SK-N-SH (cell line): Measurements from ENCODE around the gene SFPQ. TPM values are rescaled to one million over a fixed set of nuclear protein-coding genes. Genes with fewer than 3 reads are reported as not detected.
A peak's percentile ranks its signal among the peaks of the same experiment; 100 is the strongest.

Source experiments
- CTCF ChIA-PET: fragments of 300-600, 350-600 bp; formaldehyde crosslinking; extraction: SDS; loops from one replicate; lab custom pipeline; 2021; lab: Yijun Ruan, JAX
- POLR2A ChIA-PET: fragments of 350-600 bp; sonication (Branson Sonifier 250); formaldehyde crosslinking; extraction: SDS; loops from one replicate; lab custom pipeline; 2020; ENCODE audit warnings: antibody characterized with exemption, inconsistent platforms; lab: Yijun Ruan, JAX
- DNase-seq: peaks from one replicate; pipeline ENCODE4 v3.0.0; 2012
- H2AFZ ChIP-seq: fragments of 200-600 bp; sonication (generic); 2 replicates; pipeline ENCODE4 v1.8.1; 2016; ENCODE audit warnings: antibody characterized with exemption, mild to moderate bottlenecking, low read depth
- H3F3A ChIP-seq: fragments of 200-600 bp; sonication (generic); replicated peaks from 2 replicates; pipeline ENCODE3; 2016; ENCODE audit warnings: antibody characterized with exemption, mild to moderate bottlenecking; ENCODE audit not compliant: insufficient read depth
- H3K27ac ChIP-seq, 2 experiments: fragments of 200-500 bp in 1 of 2; fragments of 200-600 bp in 1 of 2; sonication (Bioruptor generic) in 1 of 2; sonication (generic), shearing (Covaris generic) in 1 of 2; 2 replicates each; pipeline versions ENCODE4 v1.5.1 to v1.6.1; 2014 to 2016; ENCODE audit warnings: low read depth in 2 of 2, inconsistent platforms in 1 of 2, low read length in 1 of 2, mild to moderate bottlenecking in 1 of 2, mixed read lengths in 1 of 2
- H3K27me3 ChIP-seq: fragments of 200-600 bp; sonication (generic), shearing (Covaris generic); 2 replicates; pipeline ENCODE4 v1.6.1; 2016; ENCODE audit warnings: mixed run types; ENCODE audit not compliant: insufficient read depth
- H3K36me3 ChIP-seq, 2 experiments: fragments of 200-500 bp in 1 of 2; fragments of 200-600 bp in 1 of 2; sonication (Bioruptor generic) in 1 of 2; sonication (generic) in 1 of 2; replicated peaks in 1 of 2; 2 replicates each; pipeline versions ENCODE3 to v1.5.1; 2014 to 2016; ENCODE audit warnings: low read length in 1 of 2, mild to moderate bottlenecking in 1 of 2; ENCODE audit not compliant: insufficient read depth in 2 of 2, control insufficient read depth in 1 of 2
- H3K4me1 ChIP-seq, 2 experiments: fragments of 200-500 bp in 1 of 2; fragments of 200-600 bp in 1 of 2; sonication (Bioruptor generic) in 1 of 2; sonication (generic), shearing (Covaris generic) in 1 of 2; 2 replicates each; pipeline versions ENCODE4 v1.5.1 to v1.6.1; 2014 to 2016; ENCODE audit warnings: low read depth in 1 of 2, low read length in 1 of 2, mixed run types in 1 of 2; ENCODE audit not compliant: insufficient read depth in 2 of 2, control insufficient read depth in 1 of 2
- H3K4me2 ChIP-seq: fragments of 200-600 bp; sonication (generic), shearing (Covaris generic); 2 replicates; pipeline ENCODE4 v1.6.1; 2017; ENCODE audit warnings: mixed run types
- H3K4me3 ChIP-seq, 2 experiments: fragments of 200-500 bp in 1 of 2; fragments of 200-600 bp in 1 of 2; sonication (Bioruptor generic) in 1 of 2; sonication (generic), shearing (Covaris generic) in 1 of 2; 2 replicates each; pipeline versions ENCODE4 v1.5.1 to v1.8.1; 2014 to 2016; ENCODE audit warnings: low read depth in 2 of 2, inconsistent platforms in 1 of 2, low read length in 1 of 2, mild to moderate bottlenecking in 1 of 2, mixed read lengths in 1 of 2, moderate library complexity in 1 of 2
- H3K79me2 ChIP-seq: fragments of 200-600 bp; sonication (generic); 2 replicates; pipeline ENCODE4 v1.8.1; 2017; ENCODE audit warnings: mild to moderate bottlenecking; ENCODE audit not compliant: insufficient read depth
- H3K9ac ChIP-seq: fragments of 200-600 bp; sonication (generic); 2 replicates; pipeline ENCODE4 v1.6.1; 2017; ENCODE audit warnings: mixed run types
- H3K9me2 ChIP-seq: fragments of 200-600 bp; sonication (generic); 2 replicates; pipeline ENCODE4 v1.6.1; 2017; ENCODE audit warnings: mixed run types
- H3K9me3 ChIP-seq: fragments of 200-600 bp; sonication (generic); 2 replicates; pipeline ENCODE4 v1.6.1; 2017; ENCODE audit warnings: mixed run types, mild to moderate bottlenecking, moderate library complexity
- H4K20me1 ChIP-seq: fragments of 200-600 bp; sonication (generic); 2 replicates; pipeline ENCODE4 v1.6.1; 2017; ENCODE audit warnings: mild to moderate bottlenecking, mixed run types; ENCODE audit not compliant: insufficient read depth
- GATA2 ChIP-seq: sonication (generic); formaldehyde crosslinking; IDR thresholded peaks from 2 replicates; pipeline ENCODE4 v1.5.0; 2020; ENCODE audit warnings: mild to moderate bottlenecking, missing genetic modification reagents
- JUND ChIP-seq: IDR thresholded peaks from 2 replicates; pipeline ENCODE4 v1.4.0; 2012
- POLR2AphosphoS5 ChIP-seq: IDR thresholded peaks from 2 replicates; pipeline ENCODE4 v1.6.1; 2012; ENCODE audit warnings: low read depth, low read length
- TEAD4 ChIP-seq: IDR thresholded peaks from 2 replicates; pipeline ENCODE4 v1.4.0; 2012; ENCODE audit warnings: mild to moderate bottlenecking, borderline replicate concordance; ENCODE audit not compliant: insufficient read depth
- WGBS: methylation state at CpG from one replicate; pipeline ENCODE4 v1.1.6; 2017; ENCODE audit warnings: low lambda C conversion rate; 5-methylcytosine and 5-hydroxymethylcytosine counted together
- polyA plus RNA-seq, 3 experiments: library from polyadenylated mRNA; depleted of rRNA; stranded (reverse); fragments of >200 nt; gene quantifications; 2 replicates each; pipeline ENCODE4 v1.2.3, GENCODE V29; 2012
- TF ChIP-seq, protein P1 (sequence below): IDR thresholded peaks from 2 replicates; pipeline ENCODE4 v1.6.1; 2012; ENCODE audit warnings: mild to moderate bottlenecking, low read depth, low read length, moderate library complexity

The SFPQ gene
- polyA plus RNA-seq, 1 of the 3 experiments (the other 2 are of a cell fraction), result 85.6 TPM

DNA sequence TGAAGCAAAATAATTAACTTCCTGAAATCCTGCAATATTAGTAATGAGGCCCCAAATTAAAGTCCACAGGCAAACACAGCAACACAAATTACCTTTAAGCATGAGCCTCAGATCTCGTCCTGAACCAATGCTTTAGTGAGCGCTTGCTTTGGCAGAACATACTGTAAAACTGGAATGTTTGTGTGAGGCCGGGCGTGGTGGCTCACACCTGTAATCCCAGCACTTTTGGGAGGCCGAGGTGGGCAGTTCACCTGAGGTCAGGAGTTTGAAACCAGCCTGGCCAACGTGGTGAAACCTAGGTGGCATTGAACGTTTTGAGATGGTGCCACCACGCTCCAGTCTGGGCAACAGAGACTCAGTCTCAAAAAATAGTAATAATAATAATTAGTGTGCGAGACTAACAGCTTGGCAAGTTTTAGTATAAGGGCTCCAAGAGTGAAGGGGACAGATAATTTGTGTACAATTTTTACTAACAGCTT lies 17.8 kb downstream of the SFPQ start:
- TF ChIP-seq, protein P1, sequence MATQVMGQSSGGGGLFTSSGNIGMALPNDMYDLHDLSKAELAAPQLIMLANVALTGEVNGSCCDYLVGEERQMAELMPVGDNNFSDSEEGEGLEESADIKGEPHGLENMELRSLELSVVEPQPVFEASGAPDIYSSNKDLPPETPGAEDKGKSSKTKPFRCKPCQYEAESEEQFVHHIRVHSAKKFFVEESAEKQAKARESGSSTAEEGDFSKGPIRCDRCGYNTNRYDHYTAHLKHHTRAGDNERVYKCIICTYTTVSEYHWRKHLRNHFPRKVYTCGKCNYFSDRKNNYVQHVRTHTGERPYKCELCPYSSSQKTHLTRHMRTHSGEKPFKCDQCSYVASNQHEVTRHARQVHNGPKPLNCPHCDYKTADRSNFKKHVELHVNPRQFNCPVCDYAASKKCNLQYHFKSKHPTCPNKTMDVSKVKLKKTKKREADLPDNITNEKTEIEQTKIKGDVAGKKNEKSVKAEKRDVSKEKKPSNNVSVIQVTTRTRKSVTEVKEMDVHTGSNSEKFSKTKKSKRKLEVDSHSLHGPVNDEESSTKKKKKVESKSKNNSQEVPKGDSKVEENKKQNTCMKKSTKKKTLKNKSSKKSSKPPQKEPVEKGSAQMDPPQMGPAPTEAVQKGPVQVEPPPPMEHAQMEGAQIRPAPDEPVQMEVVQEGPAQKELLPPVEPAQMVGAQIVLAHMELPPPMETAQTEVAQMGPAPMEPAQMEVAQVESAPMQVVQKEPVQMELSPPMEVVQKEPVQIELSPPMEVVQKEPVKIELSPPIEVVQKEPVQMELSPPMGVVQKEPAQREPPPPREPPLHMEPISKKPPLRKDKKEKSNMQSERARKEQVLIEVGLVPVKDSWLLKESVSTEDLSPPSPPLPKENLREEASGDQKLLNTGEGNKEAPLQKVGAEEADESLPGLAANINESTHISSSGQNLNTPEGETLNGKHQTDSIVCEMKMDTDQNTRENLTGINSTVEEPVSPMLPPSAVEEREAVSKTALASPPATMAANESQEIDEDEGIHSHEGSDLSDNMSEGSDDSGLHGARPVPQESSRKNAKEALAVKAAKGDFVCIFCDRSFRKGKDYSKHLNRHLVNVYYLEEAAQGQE, result no peak
- 0 out of 2 replicates have a peak, but pooled peaks have one; percentile 19 for TF ChIP-seq POLR2AphosphoS5
- POLR2A ChIA-PET, result interaction anchor here (0.8 kb wide), 1 partner anchor 23 kb away, joined by 3 read pairs; no protein-coding TSS in a partner anchor
- H2AFZ ChIP-seq, result no peak overlapping the region
- no peaks in the 10 kb centered on the region; the same call in 1 of the 2 replicates for H3K9me2 ChIP-seq
- no peak overlapping the region for H3K4me2 ChIP-seq
- H3K9ac ChIP-seq, result no peak overlapping the region
- H3F3A ChIP-seq, result peaks cover 68% of the 10 kb centered on the region
- H4K20me1 ChIP-seq, result peaks cover 64% of the 10 kb centered on the region
- no peak overlapping the region for H3K4me3 ChIP-seq
- H3K27ac ChIP-seq, result no peak overlapping the region
- no peaks in the 10 kb centered on the region; a peak in 2 of 4 replicates for H3K4me1 ChIP-seq
- H3K36me3 ChIP-seq, result peaks cover 47 to 54% of the 10 kb centered on the region in 2 experiments
- no peaks in the 10 kb centered on the region for H3K9me3 ChIP-seq
- 97% methylated on average over 9 of the region's 9 CpGs for WGBS
- no peak for DNase-seq
- peaks cover 25% of the 10 kb centered on the region for H3K79me2 ChIP-seq
- CTCF ChIA-PET, result no interaction called here
- no peaks in the 10 kb centered on the region for H3K27me3 ChIP-seq

DNA sequence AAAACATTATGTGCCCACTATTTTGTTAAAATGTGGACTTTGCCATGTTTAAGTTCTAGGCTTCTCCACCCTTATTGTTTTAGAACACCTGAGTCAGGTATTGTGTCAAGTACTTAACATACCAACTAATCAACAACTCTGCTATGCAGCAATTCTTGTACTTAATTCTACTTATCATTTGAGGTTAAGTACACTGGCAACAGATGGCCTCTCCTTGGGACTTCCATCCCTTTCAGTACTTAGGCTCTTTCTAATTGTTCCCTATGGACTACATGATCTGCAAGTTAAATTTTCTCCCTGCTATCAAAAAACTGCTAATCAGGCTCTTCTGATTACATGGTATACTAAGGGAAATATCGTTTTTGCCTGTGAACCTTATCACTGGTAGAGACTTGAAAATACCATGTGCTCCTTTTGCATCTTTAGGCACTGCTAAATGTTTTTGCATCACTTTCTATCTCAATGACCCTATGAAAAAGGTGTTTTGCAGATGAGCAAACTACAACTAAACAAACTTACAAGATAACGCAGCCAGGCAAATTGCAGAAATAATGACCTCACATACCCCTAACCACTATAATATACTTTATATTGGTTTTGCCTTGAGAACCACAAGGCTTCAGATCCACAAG lies 18.9 kb downstream of the SFPQ start:
- TF ChIP-seq TEAD4 (no peak), POLR2AphosphoS5 (peak; percentile 36; the same call in 1 of the 2 replicates), GATA2 (CRISPR knock-in tag) (no peak), JUND (no peak)
- TF ChIP-seq, protein P1, result no peak
- H3K27me3 ChIP-seq, result no peaks in the 10 kb centered on the region
- WGBS, result 52% methylated on average over 2 of the region's 2 CpGs
- H3K4me3 ChIP-seq, result no peak overlapping the region
- H3K9ac ChIP-seq, result no peak overlapping the region
- no peaks in the 10 kb centered on the region for H3K9me3 ChIP-seq
- ChIA-PET POLR2A (no interaction called here), CTCF (interaction anchor here (1.6 kb wide), 1 partner anchor 321 kb away, joined by 5 read pairs; no protein-coding TSS in a partner anchor)
- H3K36me3 ChIP-seq, result peaks cover 36 to 43% of the 10 kb centered on the region in 2 experiments
- no peaks in the 10 kb centered on the region; a peak in 1 of 4 replicates for H3K4me1 ChIP-seq
- H3K4me2 ChIP-seq, result no peak overlapping the region
- no peaks in the 10 kb centered on the region; the same call in 1 of the 2 replicates for H3K9me2 ChIP-seq
- no peak for DNase-seq
- H4K20me1 ChIP-seq, result peaks cover 53% of the 10 kb centered on the region
- H3F3A ChIP-seq, result peaks cover 57% of the 10 kb centered on the region
- peaks cover 14% of the 10 kb centered on the region for H3K79me2 ChIP-seq
- H3K27ac ChIP-seq, result no peak overlapping the region
- H2AFZ ChIP-seq, result no peak overlapping the region
